ENCODE measurements around the gene SPATA17. TPM values are rescaled to one million over a fixed set of nuclear protein-coding genes. Genes with fewer than 3 reads are reported as not detected.

Gene SPATA17
- total RNA-seq, 2 donors from 2014 or later = not detected

GRCh38 chr1:217917281-217917887 is 286.2 kb downstream of the SPATA17 start:
- H3K4me3 Mint-ChIP-seq = no peak overlapping the region

DNA sequence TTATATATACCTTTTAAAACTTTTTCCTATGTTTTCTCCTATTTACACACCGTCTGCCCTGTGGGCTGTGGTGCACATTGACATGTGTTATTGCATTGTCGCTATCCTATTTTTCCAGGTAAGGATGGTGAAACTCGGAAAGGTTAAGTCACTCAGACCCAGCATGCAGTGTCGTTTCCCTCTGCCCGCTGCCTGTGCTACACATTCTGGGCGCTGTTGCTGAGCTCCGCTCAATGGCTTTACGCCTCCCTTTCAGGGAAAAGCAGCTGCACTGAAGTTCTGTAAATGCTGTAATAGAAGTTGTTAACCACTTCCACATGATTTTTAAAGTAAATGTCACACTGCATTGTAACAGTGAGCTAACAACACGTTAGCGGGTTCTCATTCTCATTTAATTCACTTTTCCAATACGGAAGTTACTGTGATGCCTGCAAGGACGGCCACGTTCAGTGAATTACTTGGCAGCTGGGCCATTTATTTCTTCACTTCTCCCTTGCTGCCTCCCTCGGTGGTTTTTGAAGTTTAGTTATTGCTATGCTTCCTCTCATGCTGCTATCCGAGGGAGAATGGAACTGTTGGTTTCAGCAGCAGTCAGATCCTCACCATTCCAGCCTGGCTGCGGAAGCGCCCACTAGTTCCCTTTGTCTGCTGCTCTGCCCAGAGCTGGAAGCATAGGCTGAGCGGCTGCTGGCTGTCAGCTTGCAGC is 288.7 kb downstream of the SPATA17 start:
- no peaks in the 10 kb centered on the region for H3K36me3 Mint-ChIP-seq (ENCODE audit: insufficient read depth in 2 of 2)
- H3K4me3 Mint-ChIP-seq = no peak overlapping the region
- no peaks in the 10 kb centered on the region for H3K27me3 Mint-ChIP-seq (ENCODE audit: low read depth)
- H3K4me1 Mint-ChIP-seq (ENCODE audit: low read depth) = no peaks in the 10 kb centered on the region
- ATAC-seq (replicated peaks in 1 of 2) (no peak), DNase-seq (no peak)
- no peak overlapping the region for H3K27ac Mint-ChIP-seq
- H3K9me3 Mint-ChIP-seq = peaks cover 2 to 3% of the 10 kb centered on the region in 2 donors

More at GRCh38 chr1:217917281-217917887, 286.2 kb downstream of the SPATA17 start:
- Mint-ChIP-seq H3K4me1 (ENCODE audit: low read depth) (no peaks in the 10 kb centered on the region), H3K27me3 (ENCODE audit: low read depth) (no peaks in the 10 kb centered on the region), H3K27ac (no peak overlapping the region), H3K9me3 (peaks cover 4 to 12% of the 10 kb centered on the region in 2 donors), H3K36me3 (ENCODE audit: insufficient read depth in 2 of 2) (no peaks in the 10 kb centered on the region)
- DNase-seq = no peak
- no peak for ATAC-seq (replicated peaks in 1 of 2)

Other genes starting within 250 kb of the SPATA17 start
- gene GPATCH2, start 254 bp upstream of the SPATA17 start, total RNA-seq = 1 to 10 TPM; 7.7 to 8.5 TPM

Measured in activated T-cell treated with anti-CD3 and anti-CD28 coated beads, Interleukin-2, amount 50 U/mL, for 72 hours (primary cell).